Astrocyte (in vitro differentiated cells and primary cell): Measurements from ENCODE around the gene PRKG1. TPM values are rescaled to one million over a fixed set of nuclear protein-coding genes. Genes with fewer than 3 reads are reported as not detected.

Experiments
- DNase-seq: peaks from one replicate; pipeline ENCODE4 v3.0.0-alpha.2; 2010; ENCODE audit warnings: low read depth
- FAIRE-seq: peaks from 2 replicates; lab custom pipeline; 2011; peaks lifted over from hg19 to GRCh38; lab: Jason Lieb, UNC
- H2AFZ ChIP-seq: 2 replicates; pipeline ENCODE4 v1.6.0; 2012; ENCODE audit warnings: low read depth, low read length, inconsistent platforms
- H3K27ac ChIP-seq: 2 replicates; pipeline ENCODE4 v1.5.1; 2011; ENCODE audit warnings: low read depth, low read length, inconsistent platforms
- H3K27me3 ChIP-seq: 2 replicates; pipeline ENCODE4 v1.6.0; 2011; ENCODE audit warnings: low read length, inconsistent platforms; ENCODE audit not compliant: insufficient read depth
- H3K36me3 ChIP-seq: 2 replicates; pipeline ENCODE4 v1.5.1; 2011; ENCODE audit warnings: low read length, inconsistent platforms; ENCODE audit not compliant: insufficient read depth
- H3K4me1 ChIP-seq: 2 replicates; pipeline ENCODE4 v1.5.1; 2011; ENCODE audit warnings: low read length, inconsistent platforms; ENCODE audit not compliant: insufficient read depth
- H3K4me2 ChIP-seq: 2 replicates; pipeline ENCODE4 v1.6.0; 2012; ENCODE audit warnings: low read length, inconsistent platforms
- H3K4me3 ChIP-seq: 2 replicates; pipeline ENCODE4 v1.5.1; 2011; ENCODE audit warnings: low read depth, mild to moderate bottlenecking, low read length, inconsistent platforms; ENCODE audit not compliant: insufficient read depth
- H3K79me2 ChIP-seq: 2 replicates; pipeline ENCODE4 v1.6.0; 2012; ENCODE audit warnings: mild to moderate bottlenecking, low read length, inconsistent platforms; ENCODE audit not compliant: insufficient read depth
- H3K9ac ChIP-seq: 2 replicates; pipeline ENCODE4 v1.6.0; 2012; ENCODE audit warnings: mild to moderate bottlenecking, low read length, inconsistent platforms
- H3K9me3 ChIP-seq: 2 replicates; pipeline ENCODE4 v1.5.1; 2012; ENCODE audit warnings: low read depth, mild to moderate bottlenecking, low read length, inconsistent platforms; ENCODE audit not compliant: insufficient read depth
- H4K20me1 ChIP-seq: 2 replicates; pipeline ENCODE4 v1.6.0; 2012; ENCODE audit warnings: low read length, inconsistent platforms; ENCODE audit not compliant: insufficient read depth
- H3K27ac Mint-ChIP-seq: one replicate; pipeline ENCODE4 v1.8.0; 2021; ENCODE audit warnings: mild to moderate bottlenecking, mixed read lengths; ENCODE audit not compliant: unreplicated experiment
- H3K27me3 Mint-ChIP-seq: one replicate; pipeline ENCODE4 v1.8.0; 2021; ENCODE audit warnings: low read depth, mixed read lengths; ENCODE audit not compliant: unreplicated experiment
- H3K36me3 Mint-ChIP-seq: one replicate; pipeline ENCODE4 v1.8.0; 2021; ENCODE audit warnings: low read depth, mixed read lengths; ENCODE audit not compliant: unreplicated experiment
- H3K4me1 Mint-ChIP-seq: one replicate; pipeline ENCODE4 v1.8.0; 2021; ENCODE audit warnings: low read depth, mixed read lengths; ENCODE audit not compliant: unreplicated experiment
- H3K4me3 Mint-ChIP-seq: one replicate; pipeline ENCODE4 v1.8.0; 2021; ENCODE audit warnings: mild to moderate bottlenecking, moderate library complexity, mixed read lengths; ENCODE audit not compliant: unreplicated experiment
- H3K9me3 Mint-ChIP-seq: one replicate; pipeline ENCODE4 v1.8.0; 2021; ENCODE audit warnings: mild to moderate bottlenecking, mixed read lengths; ENCODE audit not compliant: unreplicated experiment
- CTCF ChIP-seq: IDR thresholded peaks from 2 replicates; pipeline ENCODE4 v1.5.1; 2011; ENCODE audit warnings: low read depth, mild to moderate bottlenecking, inconsistent platforms, low read length, moderate library complexity; ENCODE audit not compliant: insufficient read depth
- EZH2 ChIP-seq: IDR thresholded peaks from 2 replicates; pipeline ENCODE4 v1.6.1; 2012; ENCODE audit warnings: mild to moderate bottlenecking, low read length, inconsistent platforms; ENCODE audit not compliant: insufficient read depth
- total RNA-seq: library from RNA; stranded (reverse); gene quantifications from 2 replicates; pipeline ENCODE4 v1.2.1, GENCODE V29; 2021

PRKG1 gene
- total RNA-seq, 1 donor from 2014 or later: 3.1 TPM

GRCh38 chr10:51047857-51048256 lies 26.4 kb upstream of the PRKG1 start:
- no peak overlapping the region for H3K9ac ChIP-seq
- H3K36me3 ChIP-seq: no peaks in the 10 kb centered on the region
- Mint-ChIP-seq H3K27me3 (no peaks in the 10 kb centered on the region), H3K36me3 (no peaks in the 10 kb centered on the region), H3K4me3 (no peak overlapping the region), H3K27ac (no peak overlapping the region), H3K9me3 (no peaks in the 10 kb centered on the region), H3K4me1 (no peaks in the 10 kb centered on the region)
- no peaks in the 10 kb centered on the region for H3K9me3 ChIP-seq
- no peak overlapping the region for H3K4me2 ChIP-seq
- no peaks in the 10 kb centered on the region for H4K20me1 ChIP-seq
- no peak for DNase-seq
- H2AFZ ChIP-seq: no peak overlapping the region
- TF ChIP-seq EZH2: no peak
- TF ChIP-seq CTCF: no peak
- no peak overlapping the region for H3K4me3 ChIP-seq
- H3K4me1 ChIP-seq: no peaks in the 10 kb centered on the region
- no peak overlapping the region for H3K27ac ChIP-seq
- no peak for FAIRE-seq
- H3K79me2 ChIP-seq: no peaks in the 10 kb centered on the region
- no peaks in the 10 kb centered on the region for H3K27me3 ChIP-seq

DNA sequence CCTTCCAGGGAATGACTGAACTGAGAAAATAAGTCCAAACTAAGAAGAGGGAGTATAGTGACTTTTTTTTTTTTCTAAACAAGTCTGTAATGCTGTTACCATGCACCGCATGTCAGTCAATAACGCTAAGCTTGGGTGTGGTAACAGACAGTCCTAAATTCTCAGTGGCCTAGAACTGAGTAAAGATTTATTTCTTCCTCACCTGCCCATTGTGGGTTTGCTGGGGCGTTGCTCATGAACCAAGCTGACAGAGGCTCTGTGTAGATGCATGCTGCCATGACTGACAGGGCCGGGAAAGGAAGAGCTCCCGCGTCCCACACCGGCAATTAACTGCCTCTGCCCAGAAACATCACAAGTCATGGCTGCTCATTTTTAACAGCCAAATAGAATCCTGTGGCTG lies 25.5 kb upstream of the PRKG1 start:
- Histone ChIP-seq H3K9ac (no peak overlapping the region), H3K9me3 (no peaks in the 10 kb centered on the region), H4K20me1 (no peaks in the 10 kb centered on the region), H3K27me3 (no peaks in the 10 kb centered on the region), H3K79me2 (no peaks in the 10 kb centered on the region), H3K4me1 (no peaks in the 10 kb centered on the region), H3K36me3 (no peaks in the 10 kb centered on the region), H3K4me2 (no peak overlapping the region), H2AFZ (no peak overlapping the region), H3K27ac (no peak overlapping the region), H3K4me3 (no peak overlapping the region)
- TF ChIP-seq EZH2 (no peak), CTCF (no peak)
- Mint-ChIP-seq H3K4me1 (no peaks in the 10 kb centered on the region), H3K9me3 (no peaks in the 10 kb centered on the region), H3K27me3 (no peaks in the 10 kb centered on the region), H3K4me3 (no peak overlapping the region), H3K27ac (no peak overlapping the region), H3K36me3 (no peaks in the 10 kb centered on the region)
- DNase-seq: no peak
- no peak for FAIRE-seq

DNA sequence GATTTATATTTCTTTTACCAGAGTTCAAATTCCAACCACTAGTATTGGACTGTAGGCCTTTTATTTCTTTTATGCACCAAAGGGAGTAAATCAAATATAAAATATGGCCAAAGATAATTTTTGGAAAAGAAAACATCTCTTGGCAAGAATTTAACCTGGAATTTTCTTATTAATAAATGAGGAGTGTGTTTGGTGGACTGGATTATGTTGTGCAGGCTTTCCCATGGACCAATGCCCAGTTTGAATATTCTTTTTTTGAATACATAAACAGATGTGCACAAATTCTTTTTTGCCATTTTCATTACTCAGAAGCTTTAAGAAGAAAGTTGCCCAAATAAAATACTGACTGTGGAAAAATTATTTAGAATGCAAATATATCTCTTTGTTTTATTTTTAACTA lies 22.1 kb upstream of the PRKG1 start:
- Histone ChIP-seq H3K36me3 (no peaks in the 10 kb centered on the region), H2AFZ (no peak overlapping the region), H3K4me2 (no peak overlapping the region), H3K4me3 (no peak overlapping the region), H3K4me1 (no peaks in the 10 kb centered on the region), H4K20me1 (no peaks in the 10 kb centered on the region), H3K27me3 (no peaks in the 10 kb centered on the region), H3K27ac (no peak overlapping the region), H3K9ac (no peak overlapping the region), H3K79me2 (no peaks in the 10 kb centered on the region), H3K9me3 (no peaks in the 10 kb centered on the region)
- Mint-ChIP-seq H3K9me3 (no peaks in the 10 kb centered on the region), H3K27ac (no peak overlapping the region), H3K27me3 (no peaks in the 10 kb centered on the region), H3K4me3 (no peak overlapping the region), H3K4me1 (no peaks in the 10 kb centered on the region), H3K36me3 (no peaks in the 10 kb centered on the region)
- FAIRE-seq (no peak), DNase-seq (no peak)
- TF ChIP-seq EZH2: no peak
